Measurements from ENCODE around the gene TSHZ2.
"Not testable (repeated sequence)": the region's sequence is repeated elsewhere in the genome, so short reads cannot be mapped to it uniquely, and the experiment has no call there.

Gene TSHZ2

GRCh38 chr20:53294804-53295203, 322.6 kb downstream of the TSHZ2 start:
- DNase-seq = no peak

DNA sequence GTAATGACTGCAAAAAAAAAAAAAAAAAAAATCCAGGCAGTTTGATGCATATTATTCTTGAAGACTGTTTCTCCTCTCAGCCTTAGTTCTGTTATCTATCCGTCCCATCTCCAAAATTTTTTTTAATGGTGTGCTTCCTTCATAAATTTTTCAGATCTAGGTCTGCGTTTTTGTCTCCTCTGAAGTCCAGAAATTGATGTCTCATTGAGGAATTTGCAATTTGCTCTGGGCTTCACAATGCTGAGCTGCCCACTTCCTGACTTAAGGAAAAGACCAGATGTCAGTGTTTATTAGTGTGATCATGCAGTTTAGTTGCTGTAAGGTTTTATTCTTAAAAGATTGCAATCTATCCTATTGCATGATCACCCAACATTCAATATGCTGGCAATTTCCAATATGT, 323.9 kb downstream of the TSHZ2 start:
- DNase-seq = no peak

DNA sequence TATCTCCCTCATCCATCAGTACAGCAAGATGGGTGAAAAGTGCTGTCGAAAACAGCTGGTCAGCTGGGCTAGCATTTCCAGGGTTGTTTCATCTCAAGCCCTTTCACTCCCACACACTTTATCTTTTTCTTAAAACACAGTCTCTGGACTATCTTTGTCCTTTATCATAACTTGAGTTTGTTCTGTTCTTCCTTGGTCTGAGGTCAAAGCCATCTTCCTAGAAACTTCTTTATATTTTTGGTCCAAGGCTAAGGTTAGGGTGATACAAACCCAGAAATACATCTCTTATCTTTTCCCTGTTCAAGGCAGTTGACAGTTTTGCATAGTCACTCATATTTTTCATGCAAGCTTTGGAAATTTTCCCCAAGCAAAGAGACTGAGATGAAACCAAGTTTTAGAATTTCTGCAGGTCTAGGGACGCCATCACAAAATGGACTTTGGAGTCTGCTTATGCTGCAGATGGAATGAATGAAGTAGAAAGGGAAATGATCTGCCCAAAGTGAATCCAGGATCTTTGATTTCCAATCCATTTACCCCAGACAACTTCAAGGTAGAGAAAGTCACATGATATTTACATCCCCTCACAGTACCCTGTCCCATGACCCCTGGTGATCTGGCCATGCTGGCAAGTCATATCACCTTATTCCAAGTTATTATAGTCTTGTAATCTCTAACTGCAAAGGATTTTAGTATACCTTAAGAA, 324.4 kb downstream of the TSHZ2 start:
- DNase-seq = no peak

- no peak for DNase-seq
Observed at GRCh38 chr20:53297154-53297529, 325.0 kb downstream of the TSHZ2 start.

GRCh38 chr20:53298260-53298659, 326.1 kb downstream of the TSHZ2 start:
- no peak for DNase-seq

- DNase-seq = no peak
Observed at GRCh38 chr20:53298911-53299310, 326.8 kb downstream of the TSHZ2 start.

DNA sequence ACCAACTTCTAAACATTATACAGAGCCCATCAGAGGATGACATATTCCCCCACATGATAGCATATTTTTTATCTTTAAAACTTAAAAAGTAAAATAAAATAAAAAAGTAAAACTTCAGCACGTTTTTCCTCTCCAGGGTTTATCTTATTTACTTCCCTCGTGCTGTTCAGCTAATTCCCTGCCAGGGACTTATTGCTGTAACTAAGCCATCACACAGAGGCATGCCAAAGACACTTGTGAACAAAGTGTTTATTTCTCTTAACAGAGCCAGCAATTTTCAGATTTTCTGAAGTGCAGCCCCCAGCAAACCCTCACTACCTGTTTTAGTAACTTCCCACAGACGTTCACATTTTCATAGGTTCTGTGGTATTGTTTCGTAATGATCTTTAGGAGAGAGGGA, 327.7 kb downstream of the TSHZ2 start:
- DNase-seq = no peak

DNA sequence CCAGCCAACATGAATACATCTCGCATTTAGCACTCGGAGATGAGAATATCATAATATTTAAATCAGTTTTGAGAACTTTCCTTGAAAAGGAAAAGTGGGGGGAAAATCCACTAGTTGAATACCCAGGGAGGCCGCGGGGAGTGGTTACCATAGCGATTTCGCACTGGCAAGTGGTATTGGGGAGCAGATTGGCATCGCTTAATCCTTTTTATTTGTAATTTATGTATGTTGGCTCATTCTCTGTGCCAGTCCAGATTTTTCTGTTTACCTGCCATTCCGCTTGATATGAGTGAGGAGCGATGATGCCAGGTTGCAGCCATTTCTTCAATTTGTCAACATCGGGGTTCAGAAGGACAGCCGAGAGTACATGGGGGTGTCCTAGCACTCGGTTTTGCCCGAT, 329.7 kb downstream of the TSHZ2 start:
- no peak for DNase-seq

GRCh38 chr20:53302695-53303412, 330.7 kb downstream of the TSHZ2 start:
- DNase-seq = no peak

- DNase-seq = no peak
Observed at GRCh38 chr20:53303413-53303760, 331.2 kb downstream of the TSHZ2 start.

DNA sequence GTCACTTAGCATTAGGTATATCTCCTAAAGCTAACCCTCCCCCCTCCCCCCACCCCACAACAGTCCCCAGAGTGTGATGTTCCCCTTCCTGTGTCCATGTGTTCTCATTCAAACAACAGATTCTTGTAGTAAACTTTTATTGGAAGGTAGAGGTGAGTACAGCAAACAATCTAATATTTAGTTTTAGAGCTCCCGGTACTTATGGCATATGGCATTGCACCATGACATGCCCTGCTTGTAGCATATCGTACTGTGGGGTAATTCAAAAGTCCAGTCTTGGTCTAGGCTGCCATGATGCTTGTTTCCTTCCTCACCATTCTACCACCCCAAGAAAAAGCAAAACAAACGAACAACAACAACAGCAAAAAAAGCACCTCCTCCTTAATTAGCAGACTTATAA, 332.0 kb downstream of the TSHZ2 start:
- no peak for DNase-seq

DNA sequence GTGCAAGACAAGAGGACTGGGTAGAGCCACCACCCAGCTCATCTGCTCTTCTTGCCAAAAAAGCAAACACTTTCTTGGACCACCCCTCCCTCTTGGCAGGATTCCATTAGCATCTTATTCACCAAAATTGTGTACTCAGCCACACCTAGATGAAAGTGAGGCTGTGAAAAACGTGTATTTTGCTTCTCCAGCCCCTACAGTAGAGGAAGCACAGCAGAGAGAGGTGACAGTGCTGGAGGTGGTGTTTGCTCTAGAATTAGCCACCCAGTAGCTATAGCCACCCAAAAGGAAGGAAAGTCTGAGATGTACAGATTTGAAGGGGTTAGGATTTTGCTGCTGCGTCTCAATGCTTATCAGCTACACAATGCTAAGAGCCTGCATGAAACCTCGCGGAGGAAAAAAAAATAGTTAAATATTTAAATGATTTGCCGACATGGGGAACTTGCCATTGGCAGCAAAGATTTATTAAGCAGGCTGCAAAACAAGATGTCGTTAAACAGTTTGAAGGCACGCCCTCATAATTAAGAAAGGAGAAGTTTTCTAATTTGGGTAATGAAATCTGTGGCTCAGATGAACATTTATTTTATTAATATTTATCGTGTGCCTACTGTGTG, 334.1 kb downstream of the TSHZ2 start:
- DNase-seq = no peak

DNA sequence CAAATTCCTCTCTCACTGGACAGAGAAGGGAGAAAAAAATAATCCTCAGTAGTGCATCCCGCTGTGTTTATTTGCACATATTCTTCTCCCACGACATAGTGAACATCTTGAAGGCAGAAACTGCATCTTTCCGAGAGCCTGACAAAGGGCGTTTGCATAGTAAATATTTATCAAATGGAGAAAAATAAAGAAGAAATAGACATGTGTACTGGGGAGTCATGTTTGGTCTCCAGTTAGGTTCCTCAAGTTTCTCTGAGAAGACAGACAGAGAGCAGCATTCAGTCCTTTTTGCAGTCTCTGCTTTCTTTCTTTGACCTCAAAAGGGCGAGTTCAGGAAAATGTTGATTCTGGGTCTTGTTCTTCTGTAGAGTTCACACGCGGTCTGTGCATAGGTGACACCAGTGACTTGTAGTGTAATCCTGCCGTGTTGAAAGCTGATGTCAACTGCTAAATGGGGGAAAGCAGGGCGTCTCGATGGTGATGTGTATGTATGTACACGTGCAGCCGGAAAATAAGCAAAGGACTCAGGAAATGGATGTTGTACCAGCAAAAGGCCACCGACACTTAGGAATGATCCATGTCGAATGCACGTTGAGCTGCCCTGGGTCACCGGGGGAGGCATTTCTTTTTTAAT, 335.9 kb downstream of the TSHZ2 start:
- DNase-seq = no peak

DNA sequence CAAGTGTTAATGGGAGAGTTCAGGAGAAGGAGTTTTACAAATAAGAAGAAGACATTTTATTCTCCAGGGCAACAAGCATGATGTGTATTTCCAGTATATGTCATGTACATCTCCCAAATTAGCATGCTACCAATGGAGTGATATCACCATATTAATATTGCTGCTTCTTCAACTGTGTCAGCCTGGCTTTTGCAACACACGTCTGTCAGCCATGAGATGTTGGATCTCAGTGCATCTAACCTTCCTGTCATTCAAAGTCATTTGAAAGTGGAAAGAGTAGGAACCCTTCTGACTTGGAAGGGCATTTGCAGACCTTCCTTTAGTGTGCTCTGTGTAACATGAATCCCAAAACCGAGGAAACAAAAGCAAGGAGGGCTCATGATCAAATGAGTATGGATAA, 337.4 kb downstream of the TSHZ2 start:
- DNase-seq = no peak

GRCh38 chr20:53312957-53313356, 340.8 kb downstream of the TSHZ2 start:
- no peak for DNase-seq

DNA sequence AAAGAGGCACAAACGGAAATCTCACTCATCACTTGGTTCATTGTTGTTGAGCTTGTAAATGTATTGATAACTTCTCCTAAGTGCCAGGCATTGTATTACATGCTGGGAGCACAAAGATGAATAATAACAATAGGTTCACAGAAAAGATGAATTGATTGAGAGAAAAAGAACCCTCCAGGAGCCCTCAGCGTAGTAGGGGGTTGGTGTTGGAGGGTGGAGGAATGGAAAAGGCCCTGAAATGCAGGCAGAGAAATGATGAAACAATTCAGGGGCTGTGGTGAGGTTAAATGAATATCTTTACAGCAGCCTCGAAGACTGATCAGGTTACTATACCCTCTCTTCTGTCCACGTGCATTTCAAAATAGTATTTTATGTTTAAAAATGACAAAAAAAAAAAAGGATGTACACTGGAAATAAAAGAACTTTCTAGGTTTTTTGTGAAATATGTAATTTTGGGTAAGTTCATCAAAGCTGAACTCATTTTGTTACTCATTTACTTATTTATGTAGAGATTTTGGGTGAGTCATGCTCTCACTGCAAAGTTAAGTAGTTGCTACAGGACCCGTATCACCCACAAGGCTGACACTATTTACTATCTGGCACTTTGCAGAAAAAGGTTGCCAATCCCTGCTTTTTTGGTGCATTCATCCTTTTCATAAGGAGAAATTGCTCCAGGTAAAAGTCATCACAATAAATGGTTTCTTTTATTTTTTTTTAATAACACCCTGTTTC, 344.2 kb downstream of the TSHZ2 start:
- no peak for DNase-seq

- no peak for DNase-seq
Observed at GRCh38 chr20:53319200-53319599, 347.0 kb downstream of the TSHZ2 start.

DNA sequence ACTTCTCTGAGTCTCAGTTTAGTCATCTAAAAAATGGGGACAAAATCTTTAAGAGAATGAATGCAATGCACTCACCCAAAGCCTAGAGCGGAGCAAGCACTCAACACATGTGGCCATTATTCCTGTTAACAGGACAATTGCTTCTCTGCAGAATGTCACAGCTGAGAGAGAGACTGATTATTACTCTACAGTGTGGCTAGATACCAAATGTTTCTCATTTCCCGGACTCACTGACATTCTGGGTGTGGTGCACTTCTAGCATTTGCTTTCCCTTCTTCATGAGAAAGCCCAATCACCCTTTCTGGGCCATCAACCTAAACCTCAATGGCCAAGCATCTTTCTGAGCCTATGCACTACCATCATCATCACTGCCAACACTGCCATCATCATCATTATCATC, 347.6 kb downstream of the TSHZ2 start:
- DNase-seq = no peak

- DNase-seq = no peak
Observed at GRCh38 chr20:53320701-53321100, 348.5 kb downstream of the TSHZ2 start.

DNA sequence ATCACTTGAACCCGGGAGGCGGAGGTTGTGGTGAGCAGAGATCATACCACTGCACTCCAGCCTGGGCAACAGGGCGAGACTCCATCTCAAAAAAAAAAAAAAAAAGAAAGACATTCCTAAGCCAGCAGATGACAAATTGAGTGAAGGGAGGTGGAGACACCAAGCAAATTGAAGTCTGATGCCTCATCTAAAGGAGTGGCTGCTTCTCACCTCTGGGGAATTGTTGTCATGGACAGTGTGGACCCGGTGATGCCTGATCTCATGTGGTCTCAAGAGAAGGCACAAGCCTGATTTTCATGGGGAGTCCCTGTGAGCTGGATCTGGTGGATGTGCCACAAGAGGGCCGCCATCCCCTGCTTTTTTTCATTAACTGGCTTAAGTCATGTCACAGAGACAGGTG, 349.4 kb downstream of the TSHZ2 start:
- no peak for DNase-seq

GRCh38 chr20:53322651-53323050, 350.5 kb downstream of the TSHZ2 start:
- DNase-seq = no peak

DNA sequence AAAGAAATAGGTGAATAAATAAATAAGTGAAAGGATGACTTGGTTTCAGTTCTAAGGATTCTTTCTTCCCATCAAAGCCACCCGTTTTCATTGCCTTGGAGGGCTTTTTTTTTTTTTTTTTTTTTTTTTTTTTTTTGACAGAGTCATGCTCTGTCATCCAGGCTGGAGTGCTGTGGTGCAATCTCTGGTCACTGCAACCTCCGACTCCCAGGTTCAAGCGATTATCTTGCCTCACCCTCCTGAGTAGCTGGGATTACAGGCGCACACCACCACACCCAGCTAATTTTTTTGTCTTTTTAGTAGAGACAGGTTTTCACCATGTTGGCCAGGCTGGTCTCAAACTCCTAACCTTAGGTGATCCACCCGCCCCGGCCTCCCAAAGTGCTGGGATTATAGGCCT, 351.3 kb downstream of the TSHZ2 start:
- DNase-seq = not testable (repeated sequence)

DNA sequence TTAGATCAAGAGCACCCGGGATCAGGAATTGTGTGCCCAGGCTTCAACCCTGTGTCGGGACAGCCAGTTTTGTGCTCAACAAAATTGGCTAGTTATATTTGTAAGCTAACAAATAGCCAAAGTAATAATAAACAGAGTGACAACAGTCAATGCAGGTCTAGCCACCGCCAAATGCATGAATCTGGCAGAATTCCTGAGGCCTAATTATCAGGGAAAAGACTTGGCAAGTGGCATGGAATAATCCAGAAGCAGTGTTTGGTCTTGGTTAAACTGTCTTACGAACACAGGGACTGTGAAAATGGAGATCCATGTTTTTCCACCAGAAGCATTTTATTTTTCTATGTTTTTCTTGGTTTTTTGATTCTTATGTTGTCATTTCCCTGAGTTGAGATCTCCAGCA, 352.7 kb downstream of the TSHZ2 start:
- DNase-seq = no peak

Measured in retina (tissue), 1 donor.